ENCODE measurements around the gene CHST11. TPM values are rescaled to one million over a fixed set of nuclear protein-coding genes. Genes with fewer than 3 reads are reported as not detected.

CHST11 gene
- total and polyA plus RNA-seq, 9 of the 15 experiments (the other 6 are each of a cell fraction or from before 2014, with no cell fraction given): 2.3 to 38.7 (median 15.0) TPM

- TF ChIP-seq STAT5B (CRISPR knock-in tag; IDR thresholded peaks at IDR 0.05) (no peak), MAFK (IDR thresholded peaks at IDR 0.05; ENCODE audit: low read length) (no peak), TEAD4 (IDR thresholded peaks at IDR 0.05; ENCODE audit: low read length) (peak; percentile 73), TEAD4 (CRISPR knock-in tag; IDR thresholded peaks at IDR 0.05; ENCODE audit: borderline replicate concordance) (no peak), BRD4 (IDR thresholded peaks at IDR 0.05) (no peak), YY1 (IDR thresholded peaks at IDR 0.05; ENCODE audit: borderline replicate concordance in 1 of 3, control insufficient read depth in 1 of 3, extremely low read depth in 1 of 3, insufficient read depth in 3 of 3, insufficient read length in 1 of 3, insufficient replicate concordance in 2 of 3, low read depth in 1 of 3, low read length in 2 of 3) (peak in 1 of 3 experiments; percentile 70), LCOR (CRISPR knock-in tag; IDR thresholded peaks at IDR 0.05) (no peak), AFF1 (IDR thresholded peaks at IDR 0.05; ENCODE audit: low read depth in 1 of 2, partially characterized antibody in 2 of 2) (peak in 1 of 2 experiments; percentile 40), MEIS2 (IDR thresholded peaks at IDR 0.05; ENCODE audit: partially characterized antibody) (peak; percentile 88), ZNF644 (tag; IDR thresholded peaks at IDR 0.05; ENCODE audit: low read depth) (no peak), CBFA2T3 (IDR thresholded peaks at IDR 0.05) (peak; percentile 84), SNAPC5 (CRISPR knock-in tag; IDR thresholded peaks at IDR 0.05) (no peak), ARID1B (IDR thresholded peaks at IDR 0.05) (peak; percentile 89), RBM34 (IDR thresholded peaks at IDR 0.05; ENCODE audit: borderline replicate concordance, insufficient read depth, low read length) (no peak), TAL1 (IDR thresholded peaks at IDR 0.05) (peak; percentile 75), CBFA2T2 (conservative IDR thresholded peaks at IDR 0.05) (peak; percentile 60), ZNF444 (CRISPR knock-in tag; IDR thresholded peaks at IDR 0.05) (no peak), ATF1 (CRISPR knock-in tag; IDR thresholded peaks at IDR 0.05) (no peak), ATF1 (tag; IDR thresholded peaks at IDR 0.05) (0 out of 2 replicates have a peak, but pooled peaks have one; percentile 32), NCOR1 (IDR thresholded peaks at IDR 0.05) (peak; percentile 58; the same call in 1 of the 2 replicates), EWSR1 (IDR thresholded peaks at IDR 0.05; ENCODE audit: borderline replicate concordance, low read depth, partially characterized antibody) (no peak), TCF3 (CRISPR knock-in tag; IDR thresholded peaks at IDR 0.05) (peak; percentile 74), PML (IDR thresholded peaks at IDR 0.05; ENCODE audit: low read length) (0 out of 2 replicates have a peak, but pooled peaks have one; percentile 27), ZNF324 (CRISPR knock-in tag; IDR thresholded peaks at IDR 0.05) (no peak), RBM22 (IDR thresholded peaks at IDR 0.05; ENCODE audit: low read depth, low read length, poor library complexity, severe bottlenecking) (no peak), IFI16 (CRISPR knock-in tag; IDR thresholded peaks at IDR 0.05) (no peak), DPF2 (IDR thresholded peaks at IDR 0.05) (peak; percentile 87)
- TF ChIP-seq, protein P1, sequence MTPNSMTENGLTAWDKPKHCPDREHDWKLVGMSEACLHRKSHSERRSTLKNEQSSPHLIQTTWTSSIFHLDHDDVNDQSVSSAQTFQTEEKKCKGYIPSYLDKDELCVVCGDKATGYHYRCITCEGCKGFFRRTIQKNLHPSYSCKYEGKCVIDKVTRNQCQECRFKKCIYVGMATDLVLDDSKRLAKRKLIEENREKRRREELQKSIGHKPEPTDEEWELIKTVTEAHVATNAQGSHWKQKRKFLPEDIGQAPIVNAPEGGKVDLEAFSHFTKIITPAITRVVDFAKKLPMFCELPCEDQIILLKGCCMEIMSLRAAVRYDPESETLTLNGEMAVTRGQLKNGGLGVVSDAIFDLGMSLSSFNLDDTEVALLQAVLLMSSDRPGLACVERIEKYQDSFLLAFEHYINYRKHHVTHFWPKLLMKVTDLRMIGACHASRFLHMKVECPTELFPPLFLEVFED (CRISPR knock-in tag; conservative IDR thresholded peaks at IDR 0.05): no peak
Measured at GRCh38 chr12:104785886-104786285, 329.1 kb downstream of the CHST11 start (continued).
